H9 (cell line): Measurements from ENCODE around the gene MRPS6. TPM values are rescaled to one million over a fixed set of nuclear protein-coding genes. Genes with fewer than 3 reads are reported as not detected.

ENCODE experiments used
- DNase-seq: peaks from one replicate; pipeline ENCODE4 v3.0.0-alpha.2; 2017
- H2AFZ ChIP-seq: one replicate; pipeline ENCODE4 v1.6.1; 2013; ENCODE audit warnings: mild to moderate bottlenecking, low read length, control low read depth, moderate library complexity
- H2AK5ac ChIP-seq: 2 replicates; pipeline ENCODE4 v1.6.1; 2013; ENCODE audit warnings: low read length, control low read depth, mixed read lengths; ENCODE audit not compliant: insufficient read length
- H2BK120ac ChIP-seq: one replicate; pipeline ENCODE4 v1.6.1; 2013; ENCODE audit warnings: low read depth, mild to moderate bottlenecking, low read length, control low read depth, inconsistent platforms; ENCODE audit not compliant: poor library complexity, severe bottlenecking
- H2BK12ac ChIP-seq: 2 replicates; pipeline ENCODE4 v1.6.1; 2013; ENCODE audit warnings: low read length, control low read depth, mixed read lengths, low read depth; ENCODE audit not compliant: insufficient read length
- H2BK15ac ChIP-seq: 2 replicates; pipeline ENCODE4 v1.6.1; 2013; ENCODE audit warnings: low read depth, low read length, control low read depth
- H2BK20ac ChIP-seq: one replicate; pipeline ENCODE4 v1.6.1; 2013; ENCODE audit warnings: low read depth, mild to moderate bottlenecking, low read length, control low read depth, inconsistent platforms; ENCODE audit not compliant: poor library complexity, severe bottlenecking
- H2BK5ac ChIP-seq: 2 replicates; pipeline ENCODE4 v1.6.1; 2013; ENCODE audit warnings: low read length, control low read depth, mixed read lengths; ENCODE audit not compliant: insufficient read length
- H3K14ac ChIP-seq: 2 replicates; pipeline ENCODE4 v1.6.1; 2013; ENCODE audit warnings: low read length, control low read depth; ENCODE audit not compliant: insufficient read depth
- H3K18ac ChIP-seq: 2 replicates; pipeline ENCODE4 v1.6.1; 2013; ENCODE audit warnings: low read depth, mild to moderate bottlenecking, mixed read lengths, low read length, control low read depth; ENCODE audit not compliant: insufficient read length
- H3K23ac ChIP-seq: 2 replicates; pipeline ENCODE4 v1.6.1; 2013; ENCODE audit warnings: low read length, control low read depth, mixed read lengths, low read depth; ENCODE audit not compliant: insufficient read length
- H3K23me2 ChIP-seq: 2 replicates; pipeline ENCODE4 v1.6.1; 2013; ENCODE audit warnings: low read depth, mild to moderate bottlenecking, mixed read lengths, low read length, control low read depth; ENCODE audit not compliant: insufficient read length, poor library complexity, severe bottlenecking
- H3K27ac ChIP-seq: 2 replicates; pipeline ENCODE4 v1.5.1; 2013; ENCODE audit warnings: low read length, control low read depth, mixed read lengths, low read depth; ENCODE audit not compliant: insufficient read length
- H3K27me3 ChIP-seq: 2 replicates; pipeline ENCODE4 v1.6.1; 2013; ENCODE audit warnings: low read length, control low read depth, inconsistent platforms; ENCODE audit not compliant: insufficient read depth
- H3K4ac ChIP-seq: 2 replicates; pipeline ENCODE4 v1.6.1; 2013; ENCODE audit warnings: low read depth, mild to moderate bottlenecking, control low read depth, inconsistent platforms, low read length, moderate library complexity
- H3K4me1 ChIP-seq: 2 replicates; pipeline ENCODE4 v1.6.1; 2013; ENCODE audit warnings: low read length, control low read depth, inconsistent platforms; ENCODE audit not compliant: insufficient read depth
- H3K4me2 ChIP-seq: 2 replicates; pipeline ENCODE4 v1.6.1; 2013; ENCODE audit warnings: low read length, control low read depth, mixed read lengths; ENCODE audit not compliant: insufficient read length, insufficient read depth
- H3K56ac ChIP-seq: 2 replicates; pipeline ENCODE4 v1.6.1; 2013; ENCODE audit warnings: low read depth, mild to moderate bottlenecking, mixed read lengths, low read length, control low read depth; ENCODE audit not compliant: insufficient read length
- H3K79me1 ChIP-seq: 2 replicates; pipeline ENCODE4 v1.6.1; 2013; ENCODE audit warnings: low read depth, mild to moderate bottlenecking, moderate library complexity, low read length, control low read depth, inconsistent platforms; ENCODE audit not compliant: insufficient read depth, poor library complexity, severe bottlenecking
- H3K79me2 ChIP-seq: 2 replicates; pipeline ENCODE4 v1.6.1; 2013; ENCODE audit warnings: low read length, control low read depth, inconsistent platforms; ENCODE audit not compliant: insufficient read depth
- H3K9ac ChIP-seq: 2 replicates; pipeline ENCODE4 v1.6.1; 2013; ENCODE audit warnings: low read length, control low read depth, mixed read lengths; ENCODE audit not compliant: insufficient read length; ENCODE audit errors: extremely low read depth
- H3K9me3 ChIP-seq: one replicate; pipeline ENCODE4 v1.6.1; 2013; ENCODE audit warnings: low read depth, low read length, inconsistent platforms; ENCODE audit not compliant: control insufficient read depth
- H3T11ph ChIP-seq: one replicate; pipeline ENCODE4 v1.6.1; 2013; ENCODE audit warnings: mild to moderate bottlenecking, low read length, control low read depth, inconsistent platforms
- H4K20me1 ChIP-seq: one replicate; pipeline ENCODE4 v1.6.1; 2013; ENCODE audit not compliant: control insufficient read depth, insufficient read length, insufficient read depth
- H4K5ac ChIP-seq: 2 replicates; pipeline ENCODE4 v1.6.1; 2013; ENCODE audit warnings: low read depth, mild to moderate bottlenecking, mixed read lengths, low read length, control low read depth; ENCODE audit not compliant: insufficient read length
- H4K8ac ChIP-seq: replicated peaks from 2 replicates; pipeline ENCODE4 v1.6.1; 2013; ENCODE audit warnings: low read length, control low read depth, mixed read lengths, low read depth; ENCODE audit not compliant: insufficient read length
- H4K91ac ChIP-seq: 2 replicates; pipeline ENCODE4 v1.6.1; 2013; ENCODE audit warnings: low read depth, mild to moderate bottlenecking, moderate library complexity, mixed read lengths, low read length, control low read depth; ENCODE audit not compliant: insufficient read length
- H3K27ac Mint-ChIP-seq, 3 experiments: 2 replicates in 2 of 3; 3 replicates in 1 of 3; pipeline ENCODE4 v1.8.0; 2020 to 2021; ENCODE audit warnings: mixed read lengths in 3 of 3, mild to moderate bottlenecking in 1 of 3, moderate library complexity in 1 of 3
- H3K27me3 Mint-ChIP-seq: 2 replicates; pipeline ENCODE4 v1.8.0; 2021; ENCODE audit warnings: low read depth, mild to moderate bottlenecking, moderate library complexity, mixed read lengths
- H3K36me3 Mint-ChIP-seq, 3 experiments: 2 replicates in 2 of 3; 3 replicates in 1 of 3; pipeline ENCODE4 v1.8.0; 2020 to 2021; ENCODE audit warnings: low read depth in 3 of 3, mixed read lengths in 3 of 3; ENCODE audit not compliant: insufficient read depth in 1 of 3
- H3K4me1 Mint-ChIP-seq, 2 experiments: 2 replicates each; pipeline ENCODE4 v1.8.0; 2020; ENCODE audit warnings: mixed read lengths in 2 of 2
- H3K4me3 Mint-ChIP-seq, 2 experiments: 2 replicates in 1 of 2; 3 replicates in 1 of 2; pipeline ENCODE4 v1.8.0; 2020 to 2021; ENCODE audit warnings: mild to moderate bottlenecking in 2 of 2, mixed read lengths in 2 of 2, moderate library complexity in 1 of 2
- H3K9me3 Mint-ChIP-seq, 2 experiments: 2 replicates in 1 of 2; 3 replicates in 1 of 2; pipeline ENCODE4 v1.8.0; 2020; ENCODE audit warnings: mild to moderate bottlenecking in 2 of 2, mixed read lengths in 2 of 2, moderate library complexity in 1 of 2
- WGBS: extraction: QIAGEN DNeasy Blood & Tissue Kit; methylation state at CpG from one replicate; pipeline ENCODE4 v1.1.7; 2013; ENCODE audit warnings: missing lambda C conversion rate, low lambda C conversion rate, mixed read lengths; ENCODE audit not compliant: insufficient read length; ENCODE audit errors: extremely low coverage; 5-methylcytosine and 5-hydroxymethylcytosine counted together
- total RNA-seq: library from RNA; stranded (reverse); gene quantifications from 2 replicates; pipeline ENCODE4 v1.2.1, GENCODE V29; 2021
- TF ChIP-seq, protein P1 (sequence below): fragments of 200-600 bp; sonication (generic); conservative IDR thresholded peaks from 3 replicates; pipeline ENCODE4 v1.8.0; 2021; ENCODE audit warnings: antibody characterized with exemption, mild to moderate bottlenecking

MRPS6 gene
- total RNA-seq, 1 experiment from 2014 or later: 83.2 TPM

GRCh38 chr21:34126691-34127090 lies 53.3 kb downstream of the MRPS6 start:
- peaks cover 9% of the 10 kb centered on the region; the same call in 1 of the 2 replicates for H3K79me2 ChIP-seq
- no peak overlapping the region for H3K18ac ChIP-seq
- H4K8ac ChIP-seq: no peak overlapping the region
- H2BK5ac ChIP-seq: no peak overlapping the region
- no peak overlapping the region for H2BK20ac ChIP-seq
- no peaks in the 10 kb centered on the region for H3K23me2 ChIP-seq
- peaks cover 24 to 37% (median 35%) of the 10 kb centered on the region in 3 experiments; a peak in 6 of 7 replicates for H3K36me3 Mint-ChIP-seq
- DNase-seq: no peak
- H3K14ac ChIP-seq: no peak overlapping the region
- no peak overlapping the region for H3K4me3 Mint-ChIP-seq
- no peak overlapping the region for H3K4me2 ChIP-seq
- H3K4me1 ChIP-seq: peaks cover 19% of the 10 kb centered on the region
- H4K91ac ChIP-seq: no peak overlapping the region
- no peak overlapping the region for H4K5ac ChIP-seq
- no peak overlapping the region for H3K56ac ChIP-seq
- no peak overlapping the region for H3K27ac Mint-ChIP-seq
- H2BK120ac ChIP-seq: no peak overlapping the region
- H2BK12ac ChIP-seq: no peak overlapping the region
- no peak overlapping the region for H2AK5ac ChIP-seq
- no peak overlapping the region for H3T11ph ChIP-seq
- no peak overlapping the region for H3K4ac ChIP-seq
- H3K9me3 ChIP-seq: no peaks in the 10 kb centered on the region
- TF ChIP-seq, protein P1, sequence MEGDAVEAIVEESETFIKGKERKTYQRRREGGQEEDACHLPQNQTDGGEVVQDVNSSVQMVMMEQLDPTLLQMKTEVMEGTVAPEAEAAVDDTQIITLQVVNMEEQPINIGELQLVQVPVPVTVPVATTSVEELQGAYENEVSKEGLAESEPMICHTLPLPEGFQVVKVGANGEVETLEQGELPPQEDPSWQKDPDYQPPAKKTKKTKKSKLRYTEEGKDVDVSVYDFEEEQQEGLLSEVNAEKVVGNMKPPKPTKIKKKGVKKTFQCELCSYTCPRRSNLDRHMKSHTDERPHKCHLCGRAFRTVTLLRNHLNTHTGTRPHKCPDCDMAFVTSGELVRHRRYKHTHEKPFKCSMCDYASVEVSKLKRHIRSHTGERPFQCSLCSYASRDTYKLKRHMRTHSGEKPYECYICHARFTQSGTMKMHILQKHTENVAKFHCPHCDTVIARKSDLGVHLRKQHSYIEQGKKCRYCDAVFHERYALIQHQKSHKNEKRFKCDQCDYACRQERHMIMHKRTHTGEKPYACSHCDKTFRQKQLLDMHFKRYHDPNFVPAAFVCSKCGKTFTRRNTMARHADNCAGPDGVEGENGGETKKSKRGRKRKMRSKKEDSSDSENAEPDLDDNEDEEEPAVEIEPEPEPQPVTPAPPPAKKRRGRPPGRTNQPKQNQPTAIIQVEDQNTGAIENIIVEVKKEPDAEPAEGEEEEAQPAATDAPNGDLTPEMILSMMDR: no peak
- H3K27me3 ChIP-seq: no peaks in the 10 kb centered on the region
- H3K9me3 Mint-ChIP-seq: no peaks in the 10 kb centered on the region; a peak in 1 of 5 replicates
- no CpG with 5 or more reads among the region's 5 CpGs for WGBS
- H3K27ac ChIP-seq: no peak overlapping the region
- H3K9ac ChIP-seq: no peak overlapping the region
- H3K79me1 ChIP-seq: peaks cover 12% of the 10 kb centered on the region
- H2BK15ac ChIP-seq: no peak overlapping the region
- peaks cover 47 to 50% of the 10 kb centered on the region in 2 experiments for H3K4me1 Mint-ChIP-seq
- no peaks in the 10 kb centered on the region for H3K27me3 Mint-ChIP-seq
- H2AFZ ChIP-seq: no peak overlapping the region
- H3K23ac ChIP-seq: no peak overlapping the region
- H4K20me1 ChIP-seq: no peaks in the 10 kb centered on the region
